ENCODE results near the gene ZNF100.
"Not testable (repeated sequence)": the region's sequence is repeated elsewhere in the genome, so short reads cannot be mapped to it uniquely, and the experiment has no call there.

Gene ZNF100

DNA sequence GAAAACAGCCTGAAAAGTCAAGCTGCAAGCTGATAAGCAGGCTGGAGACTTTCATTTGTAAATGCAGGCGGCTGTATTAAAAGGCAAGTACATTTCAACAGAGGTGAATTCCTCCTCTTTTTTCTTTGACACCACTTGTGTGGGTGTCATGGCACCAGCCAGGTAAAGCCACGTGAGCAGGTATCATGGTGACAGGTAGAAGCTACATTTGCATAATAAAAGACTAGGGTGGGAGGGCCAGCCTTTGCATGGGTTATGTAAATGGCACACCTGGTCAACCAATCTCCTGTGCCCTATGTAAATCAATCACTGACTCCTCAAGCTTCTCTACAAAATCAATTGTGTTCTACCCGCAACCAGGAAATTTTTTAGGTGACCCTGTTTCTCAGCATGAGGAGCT, 68.2 kb downstream of the ZNF100 start:
- DNase-seq, result no peak

DNA sequence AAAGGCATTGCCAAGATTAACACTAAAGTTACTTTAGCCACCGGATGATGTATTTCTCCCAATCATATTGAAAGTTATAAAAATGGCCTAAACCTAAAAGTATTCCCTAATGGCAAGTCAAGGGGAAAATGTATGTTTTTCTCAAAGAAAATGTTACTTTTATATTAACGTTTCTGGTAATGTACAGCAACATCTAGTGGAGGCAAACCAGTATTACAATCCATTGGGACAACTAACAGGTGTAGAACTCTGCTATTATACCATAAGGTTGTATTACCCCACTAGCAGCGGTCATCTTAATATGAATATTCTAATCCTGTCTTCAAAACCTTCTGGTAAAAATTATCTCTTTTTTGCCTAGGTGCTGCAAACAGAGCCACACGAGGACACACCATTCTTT, 69.2 kb downstream of the ZNF100 start:
- DNase-seq, result no peak

DNA sequence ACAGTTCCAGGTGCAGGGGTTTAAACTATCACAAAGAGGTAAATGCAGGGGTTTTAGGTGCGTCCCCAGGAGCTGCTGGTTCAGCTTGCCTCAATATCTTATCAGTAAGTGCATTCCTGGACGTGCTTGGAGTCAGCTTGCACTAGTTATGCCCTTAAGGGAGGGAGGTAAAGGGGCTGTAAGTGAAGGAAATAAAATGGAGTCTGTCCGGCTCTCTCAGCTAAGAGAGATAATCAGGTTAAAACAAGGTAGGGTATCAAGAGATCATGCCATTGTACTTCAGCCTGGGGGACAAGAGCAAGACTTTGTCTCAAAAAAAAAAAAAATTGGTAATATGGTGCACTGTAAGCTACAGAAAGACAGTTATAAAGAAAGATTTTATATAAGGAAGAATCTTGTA, 69.7 kb downstream of the ZNF100 start:
- DNase-seq, result no peak

DNA sequence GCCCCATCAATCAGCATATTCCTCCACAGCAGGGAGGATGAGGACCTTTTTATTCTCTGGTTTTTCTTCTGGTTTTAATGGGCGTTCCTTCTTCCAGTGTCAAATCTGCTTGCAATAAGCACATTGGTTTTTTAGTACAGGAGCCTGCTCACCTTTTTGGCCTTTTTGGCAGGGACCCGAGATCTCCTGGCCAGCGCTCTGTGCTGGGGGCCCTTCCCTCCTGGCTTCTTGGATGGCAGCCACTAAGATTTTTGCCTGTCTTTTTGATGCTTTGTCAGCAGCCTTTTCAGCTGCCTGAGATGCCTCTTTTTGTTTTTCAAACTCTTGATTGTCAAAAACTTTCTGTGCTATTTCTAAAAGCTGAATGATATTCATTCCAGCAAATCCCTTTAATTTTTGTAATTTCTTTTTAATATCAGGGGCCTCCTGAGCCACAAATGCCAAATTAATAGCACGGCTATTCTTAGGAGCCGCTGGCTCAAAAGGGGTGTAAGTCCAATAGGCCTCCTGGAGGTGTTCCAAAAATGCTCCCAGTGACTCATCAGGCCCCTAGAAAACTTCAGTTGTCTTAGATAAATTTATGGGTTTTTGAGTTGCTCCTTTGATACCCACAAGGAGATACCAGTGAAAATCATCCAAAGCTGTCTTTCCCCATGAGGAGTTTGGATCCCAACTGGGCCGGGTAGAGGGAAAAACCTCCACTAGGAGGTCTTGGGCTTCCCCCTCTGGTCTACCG, 73.0 kb downstream of the ZNF100 start:
- DNase-seq, result no peak

DNA sequence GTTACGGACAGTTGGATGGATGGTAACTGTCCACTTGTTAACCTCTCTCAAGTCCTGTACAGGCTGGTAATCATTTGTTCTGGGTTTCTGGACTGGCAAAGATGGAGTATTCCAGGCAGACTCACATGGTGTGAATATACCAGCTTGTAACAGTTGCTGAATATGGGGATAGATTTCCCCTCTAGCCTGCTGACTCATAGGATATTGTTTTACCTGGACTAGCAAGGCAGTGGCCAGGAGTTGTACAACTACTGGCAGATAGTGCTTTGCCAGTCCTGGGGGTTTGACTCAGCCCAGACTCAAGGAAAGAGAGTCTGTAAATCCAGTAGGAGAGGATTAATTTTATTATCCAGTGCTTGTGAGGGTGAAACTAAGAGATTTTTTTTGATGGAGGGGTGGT, 74.0 kb downstream of the ZNF100 start:
- no peak for DNase-seq

DNA sequence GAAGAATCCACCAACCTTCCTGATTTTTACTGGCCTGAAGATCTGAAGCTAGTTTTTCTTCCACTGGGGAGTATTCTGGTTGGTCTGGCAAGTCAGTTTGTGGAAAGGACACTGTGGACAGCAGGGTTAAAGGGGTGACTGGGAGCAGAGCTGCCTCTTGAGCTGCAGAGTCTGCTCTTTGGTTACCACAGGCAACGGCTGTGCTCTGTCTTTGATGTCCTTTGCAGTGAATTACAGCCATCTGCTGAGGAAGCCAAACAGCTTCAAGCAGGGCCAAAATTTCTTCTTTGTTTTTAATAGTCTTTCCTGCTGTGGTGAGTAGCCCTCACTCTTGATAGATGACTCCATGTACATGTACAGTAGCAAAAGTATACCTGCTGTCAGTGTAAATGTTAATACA, 75.7 kb downstream of the ZNF100 start:
- no peak for DNase-seq

DNA sequence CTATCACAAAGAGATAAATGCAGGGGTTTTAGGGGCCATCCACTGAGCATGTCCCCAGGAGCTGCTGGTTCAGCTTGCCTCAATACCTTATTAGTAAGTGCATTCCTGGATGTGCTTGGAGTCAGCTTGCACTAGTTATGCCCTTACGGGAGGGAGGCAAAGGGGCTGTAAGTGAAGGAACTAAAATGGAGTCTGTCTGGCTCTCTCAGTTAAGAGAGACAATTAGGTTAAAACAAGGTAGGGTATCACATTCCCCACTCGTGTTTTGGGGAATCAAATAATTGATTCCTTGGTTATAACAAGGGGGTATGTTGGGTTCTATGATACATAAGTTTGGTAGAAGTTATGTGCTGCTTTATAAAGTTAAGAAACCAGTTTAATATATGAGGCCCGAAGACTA, 78.9 kb downstream of the ZNF100 start:
- DNase-seq, result no peak

DNA sequence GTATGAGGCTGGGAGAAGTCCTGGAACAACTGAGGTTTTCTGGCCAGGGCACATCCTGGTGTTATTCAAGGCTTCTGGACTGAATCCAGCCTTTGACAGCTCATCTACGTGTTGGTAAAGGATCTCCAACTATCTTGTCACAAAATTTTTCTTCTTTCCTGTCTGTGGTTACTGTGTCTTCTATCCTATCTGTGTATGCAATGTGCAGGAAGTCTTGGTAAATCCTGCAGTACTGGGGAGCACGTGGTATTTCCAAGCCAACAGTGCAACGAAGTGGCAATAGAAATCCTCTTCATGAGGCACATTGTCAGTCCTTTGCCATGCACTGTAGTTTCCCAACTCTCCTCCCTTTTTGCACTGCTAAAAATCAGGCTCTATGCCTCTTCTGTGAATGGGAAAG, 86.7 kb downstream of the ZNF100 start:
- DNase-seq, result no peak

DNA sequence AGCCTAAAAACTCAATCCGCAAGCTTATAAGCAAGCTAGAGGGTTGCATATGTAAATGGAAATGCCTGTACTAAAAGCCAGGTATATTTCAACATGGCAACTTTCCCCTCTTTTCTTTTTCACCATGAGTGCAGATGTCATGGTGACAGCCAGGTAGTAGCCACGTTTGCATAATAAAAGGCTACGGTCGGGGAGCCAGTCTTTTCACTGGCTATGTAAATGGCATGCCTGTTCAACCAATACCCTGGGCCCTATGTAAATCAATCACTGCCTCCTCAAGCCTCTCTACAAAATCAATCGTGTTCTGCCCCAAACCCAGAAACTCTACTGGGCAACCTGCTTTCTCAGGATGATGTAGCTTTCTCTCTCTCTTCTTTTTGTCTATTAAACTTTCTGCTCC, 87.4 kb downstream of the ZNF100 start:
- DNase-seq, result no peak

DNA sequence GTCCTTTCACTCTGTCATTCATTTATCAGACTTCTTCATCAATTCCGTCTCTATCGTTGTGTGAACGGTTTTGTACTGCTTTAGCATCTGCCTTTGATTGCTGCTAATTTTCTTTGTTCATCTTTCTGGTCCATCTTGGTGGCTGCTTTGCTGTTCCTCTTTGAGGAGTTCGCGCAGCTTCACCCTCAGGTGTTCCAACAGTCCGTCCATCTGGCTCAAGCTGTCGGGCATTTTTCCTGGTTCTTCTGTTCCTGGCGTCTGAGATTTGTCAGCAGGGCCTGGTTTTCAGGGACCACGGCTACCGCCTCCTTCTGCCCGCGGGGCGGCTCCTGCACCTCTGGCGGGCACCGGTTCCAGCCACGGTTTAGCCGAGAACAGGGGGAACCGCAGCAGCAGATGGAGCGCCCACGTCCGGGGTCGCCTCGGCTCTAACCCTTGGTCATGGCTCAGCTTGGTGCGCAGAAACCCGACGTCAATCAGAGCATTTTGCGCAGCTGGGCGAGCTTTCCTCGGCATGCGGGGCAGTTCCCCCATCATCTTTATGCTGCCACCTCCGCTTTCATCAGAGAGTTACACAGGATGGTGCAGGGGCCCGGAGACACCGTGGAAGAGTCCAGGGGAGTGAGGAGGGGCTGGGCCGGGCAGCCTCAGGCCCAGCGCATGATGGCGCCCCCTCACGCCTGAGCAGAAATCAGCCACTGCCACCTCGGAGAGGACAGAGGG, 89.5 kb downstream of the ZNF100 start:
- no peak for DNase-seq

DNA sequence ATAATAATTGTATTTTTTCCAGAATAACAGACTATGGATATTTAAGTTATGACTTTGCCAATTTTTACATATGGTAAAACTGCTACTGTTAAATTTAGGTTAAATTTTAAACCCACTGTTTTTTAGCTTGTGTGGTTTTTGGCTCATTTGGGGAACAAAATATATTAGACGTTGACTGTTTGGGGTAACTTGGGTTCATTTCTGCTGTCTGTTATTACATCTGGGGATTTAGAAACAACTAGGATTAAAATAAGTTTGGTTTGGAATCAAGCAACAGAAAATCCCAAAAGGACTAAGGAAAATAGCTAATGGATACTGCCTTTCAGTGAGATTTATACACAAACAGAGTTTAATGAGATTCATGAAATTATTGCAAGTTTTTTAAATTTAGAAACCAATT, 92.9 kb downstream of the ZNF100 start:
- DNase-seq, result no peak

DNA sequence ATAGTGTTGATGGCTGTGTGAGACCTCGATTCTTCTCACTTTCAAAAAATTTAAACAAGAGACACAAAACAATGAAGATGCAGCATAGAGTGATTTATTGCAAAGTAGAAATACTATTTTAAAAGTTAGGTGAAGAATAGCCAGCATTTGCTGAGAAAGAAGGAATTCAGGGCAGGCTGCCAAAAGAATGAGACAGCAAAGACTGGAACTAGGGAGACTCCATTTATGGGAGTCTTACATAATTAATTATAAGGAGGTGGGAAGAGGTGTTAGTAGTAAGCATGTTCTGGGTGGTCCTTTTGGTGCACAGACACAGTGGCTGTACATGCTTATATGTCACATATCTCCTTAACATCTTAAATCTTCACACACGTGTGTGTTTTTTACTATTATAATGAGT, 93.9 kb downstream of the ZNF100 start:
- DNase-seq, result not testable (repeated sequence)
